Trophoblast cell (in vitro differentiated cells and primary cell): Measurements from ENCODE around the gene PNMA8B.

Experiments used
- DNase-seq, 2 donors: peaks; one replicate each; pipeline ENCODE4 v3.0.0-alpha.2; 2016
- H2AFZ ChIP-seq: 2 replicates; pipeline ENCODE4 v1.6.1; 2013; ENCODE audit warnings: low read length, moderate library complexity, mild to moderate bottlenecking; ENCODE audit not compliant: insufficient read depth, poor library complexity
- H2AK5ac ChIP-seq: 2 replicates; pipeline ENCODE4 v1.6.1; 2013; ENCODE audit warnings: mild to moderate bottlenecking, low read length
- H2BK120ac ChIP-seq: 2 replicates; pipeline ENCODE4 v1.6.1; 2013; ENCODE audit warnings: low read length, mild to moderate bottlenecking, moderate library complexity; ENCODE audit not compliant: insufficient read depth, poor library complexity
- H2BK12ac ChIP-seq: 2 replicates; pipeline ENCODE4 v1.6.1; 2013; ENCODE audit warnings: mild to moderate bottlenecking, low read length, moderate library complexity
- H2BK5ac ChIP-seq: 2 replicates; pipeline ENCODE4 v1.6.1; 2013; ENCODE audit warnings: low read length, low read depth, moderate library complexity, mild to moderate bottlenecking; ENCODE audit not compliant: poor library complexity
- H3K14ac ChIP-seq: 2 replicates; pipeline ENCODE4 v1.6.1; 2013; ENCODE audit warnings: mild to moderate bottlenecking, low read length
- H3K18ac ChIP-seq: 2 replicates; pipeline ENCODE4 v1.6.1; 2013; ENCODE audit warnings: mild to moderate bottlenecking, low read length
- H3K23ac ChIP-seq: 2 replicates; pipeline ENCODE4 v1.6.1; 2013; ENCODE audit warnings: low read length
- H3K27ac ChIP-seq: 2 replicates; pipeline ENCODE4 v1.5.1; 2013; ENCODE audit warnings: low read depth, mild to moderate bottlenecking, inconsistent platforms, low read length, moderate library complexity
- H3K27me3 ChIP-seq: 2 replicates; pipeline ENCODE4 v1.6.1; 2013; ENCODE audit warnings: inconsistent platforms, mild to moderate bottlenecking, low read length, moderate library complexity; ENCODE audit not compliant: insufficient read depth
- H3K36me3 ChIP-seq, 2 experiments: 1 replicate in 1 of 2; 2 replicates in 1 of 2; pipeline ENCODE4 v1.6.1; 2013; ENCODE audit warnings: low read length in 2 of 2, mild to moderate bottlenecking in 2 of 2, moderate library complexity in 1 of 2; ENCODE audit not compliant: insufficient read depth in 2 of 2, control insufficient read depth in 1 of 2
- H3K4ac ChIP-seq: 2 replicates; pipeline ENCODE4 v1.6.1; 2013; ENCODE audit warnings: low read depth, mild to moderate bottlenecking, low read length, moderate library complexity
- H3K4me1 ChIP-seq, 2 experiments: 1 replicate in 1 of 2; 2 replicates in 1 of 2; pipeline ENCODE4 v1.6.1; 2013; ENCODE audit warnings: low read length in 2 of 2, mild to moderate bottlenecking in 2 of 2, moderate library complexity in 1 of 2; ENCODE audit not compliant: insufficient read depth in 2 of 2, control insufficient read depth in 1 of 2
- H3K4me2 ChIP-seq: 2 replicates; pipeline ENCODE4 v1.6.1; 2013; ENCODE audit warnings: inconsistent platforms, mild to moderate bottlenecking, low read length, moderate library complexity
- H3K4me3 ChIP-seq: 2 replicates; pipeline ENCODE4 v1.5.1; 2013; ENCODE audit warnings: mild to moderate bottlenecking, low read depth, low read length, inconsistent platforms
- H3K79me1 ChIP-seq: one replicate; pipeline ENCODE4 v1.6.1; 2013; ENCODE audit warnings: low read length
- H3K79me2 ChIP-seq: 2 replicates; pipeline ENCODE4 v1.6.1; 2013; ENCODE audit warnings: low read length, mild to moderate bottlenecking; ENCODE audit not compliant: control insufficient read depth, insufficient read depth, poor library complexity
- H3K9ac ChIP-seq: 2 replicates; pipeline ENCODE4 v1.6.1; 2013; ENCODE audit warnings: mild to moderate bottlenecking, low read length
- H3K9me3 ChIP-seq: 2 replicates; pipeline ENCODE4 v1.6.1; 2013; ENCODE audit warnings: low read depth, mild to moderate bottlenecking, control low read depth, inconsistent platforms, low read length; ENCODE audit not compliant: insufficient read depth
- H4K12ac ChIP-seq: 2 replicates; pipeline ENCODE4 v1.6.1; 2013; ENCODE audit warnings: low read depth, mild to moderate bottlenecking, low read length, moderate library complexity
- H4K8ac ChIP-seq: 2 replicates; pipeline ENCODE4 v1.6.1; 2013; ENCODE audit warnings: low read depth, mild to moderate bottlenecking, low read length, moderate library complexity
- H4K91ac ChIP-seq: one replicate; pipeline ENCODE4 v1.6.1; 2013; ENCODE audit warnings: low read depth, mild to moderate bottlenecking, low read length, moderate library complexity
- WGBS: extraction: QIAGEN DNeasy Blood & Tissue Kit; methylation state at CpG from one replicate; pipeline ENCODE4 v1.1.7; 2013; ENCODE audit warnings: missing lambda C conversion rate; ENCODE audit not compliant: insufficient read length, insufficient coverage; ENCODE audit errors: extremely low coverage; 5-methylcytosine and 5-hydroxymethylcytosine counted together

Gene PNMA8B

DNA sequence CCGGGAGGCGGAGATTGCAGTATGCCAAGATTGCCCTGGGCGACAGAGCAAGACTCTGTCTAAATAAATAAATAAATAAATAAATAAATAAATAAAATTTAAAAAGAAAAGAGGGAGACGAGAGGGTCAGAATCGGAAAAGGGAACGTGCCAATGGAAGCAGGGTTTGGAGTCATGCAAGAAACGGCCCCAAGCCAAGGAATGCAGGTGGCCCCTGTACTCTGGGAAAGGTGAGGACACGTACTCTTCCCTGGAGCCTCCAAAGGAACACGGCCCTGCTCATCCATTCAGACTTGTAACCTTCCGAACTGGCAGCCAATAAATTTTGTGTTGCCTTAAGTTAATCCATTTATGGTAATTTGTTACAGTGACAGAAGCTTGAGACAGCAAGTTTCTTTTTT lies 47.1 kb downstream of the PNMA8B start:
- no CpG with 5 or more reads among the region's 10 CpGs for WGBS
- Histone ChIP-seq H4K8ac (no peak overlapping the region), H3K79me2 (no peaks in the 10 kb centered on the region), H3K9ac (no peak overlapping the region), H3K79me1 (no peaks in the 10 kb centered on the region), H3K4ac (no peak overlapping the region), H2AK5ac (no peak overlapping the region), H2BK5ac (no peak overlapping the region), H2BK120ac (no peak overlapping the region), H4K12ac (no peak overlapping the region), H3K27me3 (no peaks in the 10 kb centered on the region), H3K4me2 (no peak overlapping the region), H2AFZ (no peak overlapping the region), H3K18ac (no peak overlapping the region), H3K23ac (no peak overlapping the region), H3K4me1 (no peaks in the 10 kb centered on the region), H3K4me3 (no peak overlapping the region), H4K91ac (no peak overlapping the region), H3K14ac (no peak overlapping the region), H3K27ac (no peak overlapping the region), H3K9me3 (no peaks in the 10 kb centered on the region), H3K36me3 (no peaks in the 10 kb centered on the region), H2BK12ac (no peak overlapping the region)
- no peak for DNase-seq

DNA sequence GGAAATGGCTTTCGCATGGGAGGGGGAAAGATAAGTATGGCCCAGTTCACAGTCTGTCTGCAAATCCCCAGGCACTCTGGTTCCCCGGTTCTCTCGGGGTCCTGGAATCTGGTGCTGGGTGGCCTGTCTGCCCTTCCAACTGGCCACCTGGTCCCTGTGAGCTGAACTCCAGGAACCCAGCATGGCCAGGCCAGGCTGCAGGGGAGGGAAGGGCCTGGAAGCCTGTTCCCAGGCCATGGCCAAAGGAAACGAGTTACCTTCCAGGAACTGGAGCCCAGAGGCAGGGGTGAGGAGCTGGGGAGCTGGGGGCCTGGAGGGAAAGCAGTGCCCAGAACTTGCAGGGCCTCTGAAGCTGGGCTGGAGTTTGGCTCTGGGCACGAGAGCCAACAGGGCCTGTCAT lies 47.8 kb downstream of the PNMA8B start:
- Histone ChIP-seq H3K4ac (no peak overlapping the region), H3K4me2 (no peak overlapping the region), H2BK12ac (no peak overlapping the region), H3K27ac (no peak overlapping the region), H3K4me3 (no peak overlapping the region), H3K23ac (no peak overlapping the region), H3K36me3 (no peaks in the 10 kb centered on the region), H2BK120ac (no peak overlapping the region), H3K4me1 (no peaks in the 10 kb centered on the region), H3K79me2 (no peaks in the 10 kb centered on the region), H4K91ac (no peak overlapping the region), H3K18ac (no peak overlapping the region), H2AK5ac (no peak overlapping the region), H3K79me1 (no peaks in the 10 kb centered on the region), H3K27me3 (no peaks in the 10 kb centered on the region), H3K14ac (no peak overlapping the region), H4K12ac (no peak overlapping the region), H2AFZ (peak overlapping the region; percentile 70), H3K9ac (no peak overlapping the region), H3K9me3 (no peaks in the 10 kb centered on the region), H2BK5ac (no peak overlapping the region), H4K8ac (no peak overlapping the region)
- no CpG with 5 or more reads among the region's 5 CpGs for WGBS
- no peak for DNase-seq

DNA sequence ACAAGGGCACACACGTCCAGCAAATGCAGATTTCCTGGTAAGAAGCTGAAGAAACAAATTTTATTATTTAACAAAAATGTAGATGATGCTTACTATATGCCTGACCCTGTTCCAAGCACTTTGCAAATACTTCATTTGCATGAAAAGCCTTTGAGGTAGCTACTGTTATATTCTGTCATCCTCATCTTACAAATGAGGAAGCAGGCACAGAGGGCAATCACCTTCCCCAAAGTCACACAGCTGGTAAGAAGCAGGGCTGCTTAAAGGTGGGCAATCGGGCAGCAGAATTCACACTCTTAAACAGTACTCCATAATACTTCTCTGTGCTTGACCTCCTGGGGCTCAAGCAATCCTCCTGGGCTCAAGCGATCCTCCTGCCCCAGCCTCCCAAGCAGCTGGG lies 48.7 kb downstream of the PNMA8B start:
- WGBS, result no CpG with 5 or more reads among the region's 3 CpGs
- Histone ChIP-seq H4K91ac (no peak overlapping the region), H3K27ac (no peak overlapping the region), H3K14ac (no peak overlapping the region), H2BK12ac (no peak overlapping the region), H3K9ac (no peak overlapping the region), H4K12ac (no peak overlapping the region), H3K79me2 (no peaks in the 10 kb centered on the region), H3K18ac (no peak overlapping the region), H3K4me3 (no peak overlapping the region), H2AFZ (no peak overlapping the region), H3K9me3 (no peaks in the 10 kb centered on the region), H3K4me1 (no peaks in the 10 kb centered on the region), H4K8ac (no peak overlapping the region), H3K36me3 (no peaks in the 10 kb centered on the region), H3K23ac (no peak overlapping the region), H2AK5ac (no peak overlapping the region), H3K79me1 (no peaks in the 10 kb centered on the region), H2BK120ac (no peak overlapping the region), H3K4me2 (no peak overlapping the region), H3K4ac (no peak overlapping the region), H3K27me3 (no peaks in the 10 kb centered on the region), H2BK5ac (no peak overlapping the region)
- no peak for DNase-seq

DNA sequence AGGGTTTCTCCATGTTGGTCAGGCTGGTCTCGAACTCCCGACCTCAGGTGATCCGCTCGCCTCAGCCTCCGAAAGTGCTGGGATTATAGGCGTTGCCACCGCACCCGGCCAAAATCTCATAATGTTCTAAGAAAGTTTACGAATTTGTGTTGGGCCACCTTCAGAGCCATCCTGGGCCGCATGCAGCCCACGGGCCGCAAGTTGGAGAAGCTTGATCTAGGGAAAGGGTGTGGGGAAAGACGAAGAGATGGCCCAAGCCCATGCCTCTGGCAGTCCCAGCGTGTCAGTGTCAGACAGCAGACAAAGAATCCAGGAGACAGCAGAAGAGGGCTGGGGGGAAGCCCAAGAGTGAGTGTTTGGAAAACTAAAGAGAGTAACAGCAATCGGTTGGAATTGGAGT lies 49.6 kb downstream of the PNMA8B start:
- no peak overlapping the region for H2BK5ac ChIP-seq
- H3K14ac ChIP-seq, result no peak overlapping the region
- H3K4me2 ChIP-seq, result no peak overlapping the region
- no peak overlapping the region for H3K4ac ChIP-seq
- no peak for DNase-seq
- H3K9ac ChIP-seq, result no peak overlapping the region
- no peak overlapping the region for H4K12ac ChIP-seq
- no CpG with 5 or more reads among the region's 15 CpGs for WGBS
- no peak overlapping the region for H2AFZ ChIP-seq
- no peak overlapping the region for H2BK12ac ChIP-seq
- H2AK5ac ChIP-seq, result no peak overlapping the region
- no peaks in the 10 kb centered on the region for H3K4me1 ChIP-seq
- H3K36me3 ChIP-seq, result no peaks in the 10 kb centered on the region
- H3K18ac ChIP-seq, result no peak overlapping the region
- H4K91ac ChIP-seq, result no peak overlapping the region
- no peak overlapping the region for H3K4me3 ChIP-seq
- H3K23ac ChIP-seq, result no peak overlapping the region
- no peaks in the 10 kb centered on the region for H3K79me2 ChIP-seq
- H2BK120ac ChIP-seq, result no peak overlapping the region
- H3K9me3 ChIP-seq, result no peaks in the 10 kb centered on the region
- no peak overlapping the region for H4K8ac ChIP-seq
- H3K27me3 ChIP-seq, result no peaks in the 10 kb centered on the region
- H3K27ac ChIP-seq, result no peak overlapping the region
- no peaks in the 10 kb centered on the region for H3K79me1 ChIP-seq
